Measurements from ENCODE around the gene MYO15B.

The MYO15B gene

DNA sequence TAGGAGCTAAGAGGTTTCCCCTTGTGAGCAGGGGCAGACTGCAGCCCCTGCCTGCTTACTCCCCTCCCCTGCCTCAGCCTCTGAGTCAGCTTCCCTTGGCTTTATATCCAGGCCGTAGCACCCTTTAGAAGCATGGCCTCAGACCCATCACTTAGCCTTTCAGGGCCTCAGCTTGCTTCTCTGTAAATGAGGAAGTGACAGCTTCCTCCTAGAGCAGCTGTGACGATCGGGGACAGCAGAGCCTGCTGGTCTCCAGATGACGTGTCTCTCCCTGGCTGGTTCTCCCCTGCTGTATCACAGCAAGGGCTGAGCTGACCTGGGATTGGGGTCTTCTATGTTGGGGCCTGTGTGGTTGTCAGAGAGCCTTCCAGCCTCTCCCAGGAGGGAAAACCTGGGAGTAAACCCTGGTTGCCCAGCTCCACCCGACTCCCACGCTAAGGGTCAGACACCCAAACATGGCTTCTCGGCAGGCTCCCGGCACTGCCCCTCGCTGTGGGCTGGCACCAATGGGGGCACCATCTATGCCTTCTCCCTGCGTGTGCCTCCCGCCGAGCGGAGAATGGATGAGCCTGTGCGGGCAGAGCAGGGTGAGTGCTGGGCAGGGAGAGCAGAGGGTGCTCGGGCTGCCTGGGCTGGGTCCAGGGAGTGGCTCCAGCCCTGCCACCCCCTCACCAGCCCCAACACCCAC, 16.3 kb upstream of the MYO15B start:
- no peak for DNase-seq (ENCODE audit: low read depth)
- TF ChIP-seq, protein P1, sequence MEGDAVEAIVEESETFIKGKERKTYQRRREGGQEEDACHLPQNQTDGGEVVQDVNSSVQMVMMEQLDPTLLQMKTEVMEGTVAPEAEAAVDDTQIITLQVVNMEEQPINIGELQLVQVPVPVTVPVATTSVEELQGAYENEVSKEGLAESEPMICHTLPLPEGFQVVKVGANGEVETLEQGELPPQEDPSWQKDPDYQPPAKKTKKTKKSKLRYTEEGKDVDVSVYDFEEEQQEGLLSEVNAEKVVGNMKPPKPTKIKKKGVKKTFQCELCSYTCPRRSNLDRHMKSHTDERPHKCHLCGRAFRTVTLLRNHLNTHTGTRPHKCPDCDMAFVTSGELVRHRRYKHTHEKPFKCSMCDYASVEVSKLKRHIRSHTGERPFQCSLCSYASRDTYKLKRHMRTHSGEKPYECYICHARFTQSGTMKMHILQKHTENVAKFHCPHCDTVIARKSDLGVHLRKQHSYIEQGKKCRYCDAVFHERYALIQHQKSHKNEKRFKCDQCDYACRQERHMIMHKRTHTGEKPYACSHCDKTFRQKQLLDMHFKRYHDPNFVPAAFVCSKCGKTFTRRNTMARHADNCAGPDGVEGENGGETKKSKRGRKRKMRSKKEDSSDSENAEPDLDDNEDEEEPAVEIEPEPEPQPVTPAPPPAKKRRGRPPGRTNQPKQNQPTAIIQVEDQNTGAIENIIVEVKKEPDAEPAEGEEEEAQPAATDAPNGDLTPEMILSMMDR (conservative IDR thresholded peaks at IDR 0.05; ENCODE audit: low read length) = no peak
- no peak overlapping the region for H3K4me3 ChIP-seq (ENCODE audit: low read length)

GRCh38 chr17:75571885-75572215, 15.8 kb upstream of the MYO15B start:
- TF ChIP-seq, protein P1 (conservative IDR thresholded peaks at IDR 0.05; ENCODE audit: low read length) = no peak
- DNase-seq (ENCODE audit: low read depth) = no peak
- no peak overlapping the region for H3K4me3 ChIP-seq (ENCODE audit: low read length)

GRCh38 chr17:75572713-75573539, 14.7 kb upstream of the MYO15B start:
- DNase-seq (ENCODE audit: low read depth) = no peak
- no peak overlapping the region for H3K4me3 ChIP-seq (ENCODE audit: low read length)
- TF ChIP-seq, protein P1 (conservative IDR thresholded peaks at IDR 0.05; ENCODE audit: low read length) = no peak

DNA sequence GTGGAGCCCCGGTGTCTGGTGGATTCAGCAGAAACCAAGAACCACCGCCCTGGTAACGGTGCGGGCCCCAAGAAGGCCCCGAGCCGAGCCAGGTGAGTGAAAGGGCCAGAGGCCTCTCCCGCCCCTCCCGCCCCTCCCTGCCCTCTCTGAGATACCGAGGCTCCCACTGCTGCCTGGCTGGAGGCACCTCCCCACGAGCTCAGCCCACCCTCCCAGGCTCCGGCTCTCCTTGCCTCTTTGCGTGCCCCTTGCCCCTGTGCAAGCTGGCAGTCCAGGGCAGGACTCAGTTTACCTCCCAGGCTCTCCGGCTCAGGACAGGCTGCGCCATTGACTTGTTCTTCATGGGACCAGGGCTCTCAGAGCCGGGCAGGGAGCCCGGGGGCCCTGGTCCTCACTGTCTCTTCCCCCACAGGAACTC, 14.1 kb upstream of the MYO15B start:
- TF ChIP-seq, protein P1 (conservative IDR thresholded peaks at IDR 0.05; ENCODE audit: low read length) = no peak
- DNase-seq (ENCODE audit: low read depth) = no peak
- no peak overlapping the region for H3K4me3 ChIP-seq (ENCODE audit: low read length)

GRCh38 chr17:75573994-75574393, 13.6 kb upstream of the MYO15B start:
- no peak for DNase-seq (ENCODE audit: low read depth)
- TF ChIP-seq, protein P1 (conservative IDR thresholded peaks at IDR 0.05; ENCODE audit: low read length) = no peak
- H3K4me3 ChIP-seq (ENCODE audit: low read length) = no peak overlapping the region

DNA sequence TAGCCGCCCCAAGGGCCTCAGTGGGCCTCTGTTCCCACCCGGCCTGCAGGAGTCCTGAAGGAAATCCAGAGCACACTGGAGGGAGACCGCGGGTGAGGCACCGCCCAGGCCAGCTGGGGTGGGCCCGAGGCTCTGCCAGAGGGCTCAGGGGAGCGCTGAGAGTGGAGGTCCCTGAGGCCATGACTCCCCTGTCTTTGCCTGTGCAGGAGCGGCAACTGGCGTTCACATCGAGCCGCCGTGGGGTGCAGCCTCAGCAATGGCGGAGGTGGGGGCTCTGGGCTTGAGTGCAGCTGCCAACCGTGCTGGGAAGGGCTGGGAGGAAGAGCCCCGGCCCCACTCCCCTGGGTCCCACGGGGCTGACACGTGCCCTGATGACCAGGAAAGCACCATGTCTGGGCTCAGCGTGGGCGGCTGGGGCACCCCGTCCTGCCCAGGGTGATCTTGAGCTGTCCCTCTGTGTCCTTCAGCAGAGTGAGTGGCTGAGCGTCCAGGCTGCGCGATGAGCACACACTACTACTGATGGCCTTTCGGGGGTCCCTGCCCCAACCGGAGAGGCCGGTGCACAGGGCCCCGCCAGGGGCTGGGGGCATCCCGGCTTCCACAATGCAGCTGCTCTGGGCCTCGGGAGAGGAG, 13.1 kb upstream of the MYO15B start:
- TF ChIP-seq, protein P1 (conservative IDR thresholded peaks at IDR 0.05; ENCODE audit: low read length) = no peak
- H3K4me3 ChIP-seq (ENCODE audit: low read length) = no peak overlapping the region
- no peak for DNase-seq (ENCODE audit: low read depth)
